ENCODE measurements around the gene SLC38A10. TPM values are rescaled to one million over a fixed set of nuclear protein-coding genes. Genes with fewer than 3 reads are reported as not detected.
A peak's percentile ranks its signal among the peaks of the same experiment; 100 is the strongest.

The SLC38A10 gene
- total and polyA plus RNA-seq, 3 experiments from 2014 or later = 49.0 to 71.1 (median 51.0) TPM

GRCh38 chr17:81242421-81243332 is 52.4 kb downstream of the SLC38A10 start:
- DNase-seq = no peak
- CTCF ChIA-PET = interaction anchor here (0.7 kb wide), 1 partner anchor 20 kb away, joined by 3 read pairs; the partner anchor contains the start of gene CEP131
- POLR2A ChIA-PET = interaction anchor here (0.6 kb wide), 1 partner anchor 437 kb away, joined by 4 read pairs; no protein-coding TSS in a partner anchor
- Histone ChIP-seq H3K4me3 (ENCODE audit: low read length) (no peak overlapping the region), H3K27me3 (ENCODE audit: insufficient read depth, low read length, poor library complexity, severe bottlenecking) (no peaks in the 10 kb centered on the region), H3K36me3 (ENCODE audit: insufficient read depth, low read length) (no peaks in the 10 kb centered on the region), H3K4me1 (ENCODE audit: insufficient read depth, low read length) (peaks cover 16% of the 10 kb centered on the region), H3K9me3 (ENCODE audit: low read length) (no peaks in the 10 kb centered on the region), H3K27ac (ENCODE audit: low read depth, low read length) (no peak overlapping the region)
- Mint-ChIP-seq H3K27me3 (peaks cover 0 to 2% of the 10 kb centered on the region in 2 donors), H3K4me1 (peaks cover 19 to 42% (median 25%) of the 10 kb centered on the region in 3 donors), H3K4me3 (peak overlapping the region in 4 of 7 donors; percentile 13 to 44 (median 28)), H3K9me3 (no peaks in the 10 kb centered on the region), H3K27ac (peak overlapping the region in 3 of 8 donors; percentile 27 to 79 (median 77)), H3K36me3 (peaks cover 0 to 14% (median 0%) of the 10 kb centered on the region in 3 donors)

- Histone ChIP-seq H3K4me3 (ENCODE audit: low read length) (no peak overlapping the region), H3K9me3 (ENCODE audit: low read length) (no peaks in the 10 kb centered on the region), H3K27ac (ENCODE audit: low read depth, low read length) (no peak overlapping the region), H3K4me1 (ENCODE audit: insufficient read depth, low read length) (peaks cover 25% of the 10 kb centered on the region), H3K27me3 (ENCODE audit: insufficient read depth, low read length, poor library complexity, severe bottlenecking) (no peaks in the 10 kb centered on the region), H3K36me3 (ENCODE audit: insufficient read depth, low read length) (no peaks in the 10 kb centered on the region)
- peaks cover 26 to 50% (median 33%) of the 10 kb centered on the region in 3 donors for H3K4me1 Mint-ChIP-seq
- peak overlapping the region in 3 of 8 donors; percentile 11 to 79 (median 77) for H3K27ac Mint-ChIP-seq
- DNase-seq = peak; percentile 43 to 70 (median 50)
- H3K4me3 Mint-ChIP-seq = peak overlapping the region in 2 of 7 donors; percentile 49 to 89
- H3K9me3 Mint-ChIP-seq = no peaks in the 10 kb centered on the region
- POLR2A ChIA-PET = no interaction called here
- CTCF ChIA-PET = no interaction called here
- peaks cover 0 to 14% (median 0%) of the 10 kb centered on the region in 3 donors for H3K36me3 Mint-ChIP-seq
- H3K27me3 Mint-ChIP-seq = peaks cover 0 to 2% of the 10 kb centered on the region in 2 donors
Measured at GRCh38 chr17:81241648-81242420, 53.3 kb downstream of the SLC38A10 start.

GRCh38 chr17:81241203-81241602 is 53.9 kb downstream of the SLC38A10 start:
- CTCF ChIA-PET = interaction anchor here (1.0 kb wide), 1 partner anchor 11 kb away, joined by 3 read pairs; no protein-coding TSS in a partner anchor
- no peak overlapping the region for H3K4me3 ChIP-seq (ENCODE audit: low read length)
- Mint-ChIP-seq H3K27me3 (peaks cover 0 to 2% of the 10 kb centered on the region in 2 donors), H3K9me3 (no peaks in the 10 kb centered on the region), H3K4me3 (peak overlapping the region in 6 of 7 donors; percentile 63 to 95 (median 90)), H3K4me1 (peaks cover 26 to 52% (median 34%) of the 10 kb centered on the region in 3 donors), H3K36me3 (peaks cover 0 to 14% (median 0%) of the 10 kb centered on the region in 3 donors), H3K27ac (peak overlapping the region in 3 of 8 donors; percentile 75 to 89 (median 77))
- no peaks in the 10 kb centered on the region for H3K9me3 ChIP-seq (ENCODE audit: low read length)
- no peak overlapping the region for H3K27ac ChIP-seq (ENCODE audit: low read depth, low read length)
- POLR2A ChIA-PET = no interaction called here
- H3K27me3 ChIP-seq (ENCODE audit: insufficient read depth, low read length, poor library complexity, severe bottlenecking) = no peaks in the 10 kb centered on the region
- H3K4me1 ChIP-seq (ENCODE audit: insufficient read depth, low read length) = peaks cover 28% of the 10 kb centered on the region
- DNase-seq = peak in 1 of 5 donors; percentile 15
- H3K36me3 ChIP-seq (ENCODE audit: insufficient read depth, low read length) = no peaks in the 10 kb centered on the region

- Histone ChIP-seq H3K27me3 (ENCODE audit: insufficient read depth, low read length, poor library complexity, severe bottlenecking) (no peaks in the 10 kb centered on the region), H3K27ac (ENCODE audit: low read depth, low read length) (no peak overlapping the region), H3K4me1 (ENCODE audit: insufficient read depth, low read length) (peaks cover 28% of the 10 kb centered on the region), H3K9me3 (ENCODE audit: low read length) (no peaks in the 10 kb centered on the region), H3K4me3 (ENCODE audit: low read length) (no peak overlapping the region), H3K36me3 (ENCODE audit: insufficient read depth, low read length) (no peaks in the 10 kb centered on the region)
- peaks cover 0 to 14% (median 0%) of the 10 kb centered on the region in 3 donors for H3K36me3 Mint-ChIP-seq
- H3K27ac Mint-ChIP-seq = peak overlapping the region in 5 of 8 donors; percentile 60 to 89 (median 75)
- peaks cover 26 to 56% (median 35%) of the 10 kb centered on the region in 3 donors for H3K4me1 Mint-ChIP-seq
- DNase-seq = no peak
- H3K9me3 Mint-ChIP-seq = no peaks in the 10 kb centered on the region
- H3K27me3 Mint-ChIP-seq = peaks cover 0 to 2% of the 10 kb centered on the region in 2 donors
- peak overlapping the region; percentile 30 to 95 (median 89) for H3K4me3 Mint-ChIP-seq
- POLR2A ChIA-PET = no interaction called here
- CTCF ChIA-PET = interaction anchor here (1.0 kb wide), 1 partner anchor 11 kb away, joined by 3 read pairs; no protein-coding TSS in a partner anchor
Measured at GRCh38 chr17:81240761-81241160, 54.3 kb downstream of the SLC38A10 start.

GRCh38 chr17:81239714-81240555 is 55.2 kb downstream of the SLC38A10 start:
- Mint-ChIP-seq H3K27ac (peak overlapping the region; percentile 29 to 96 (median 85)), H3K9me3 (no peaks in the 10 kb centered on the region), H3K4me3 (peak overlapping the region; percentile 88 to 95 (median 90)), H3K4me1 (peaks cover 31 to 60% (median 39%) of the 10 kb centered on the region in 3 donors), H3K27me3 (peaks cover 0 to 2% of the 10 kb centered on the region in 2 donors), H3K36me3 (peaks cover 0 to 18% (median 0%) of the 10 kb centered on the region in 3 donors)
- peak overlapping the region; percentile 74 for H3K4me3 ChIP-seq (ENCODE audit: low read length)
- H3K27ac ChIP-seq (ENCODE audit: low read depth, low read length) = peak overlapping the region; percentile 54
- CTCF ChIA-PET = interaction anchor here (0.9 to 1.1 kb wide), 3 partner anchors 10 to 361 kb away, joined by 3 read pairs; no protein-coding TSS in a partner anchor
- no peaks in the 10 kb centered on the region for H3K9me3 ChIP-seq (ENCODE audit: low read length)
- H3K4me1 ChIP-seq (ENCODE audit: insufficient read depth, low read length) = peaks cover 28% of the 10 kb centered on the region
- DNase-seq = peak in 4 of 5 donors; percentile 17 to 65 (median 28)
- H3K36me3 ChIP-seq (ENCODE audit: insufficient read depth, low read length) = no peaks in the 10 kb centered on the region
- H3K27me3 ChIP-seq (ENCODE audit: insufficient read depth, low read length, poor library complexity, severe bottlenecking) = no peaks in the 10 kb centered on the region
- POLR2A ChIA-PET = interaction anchor here (1.0 to 2.2 kb wide), 3 partner anchors 15 to 273 kb away, joined by 6 to 44 read pairs (median 9); partner anchors contain the start of genes ACTG1, CEP131 and SLC38A10

DNA sequence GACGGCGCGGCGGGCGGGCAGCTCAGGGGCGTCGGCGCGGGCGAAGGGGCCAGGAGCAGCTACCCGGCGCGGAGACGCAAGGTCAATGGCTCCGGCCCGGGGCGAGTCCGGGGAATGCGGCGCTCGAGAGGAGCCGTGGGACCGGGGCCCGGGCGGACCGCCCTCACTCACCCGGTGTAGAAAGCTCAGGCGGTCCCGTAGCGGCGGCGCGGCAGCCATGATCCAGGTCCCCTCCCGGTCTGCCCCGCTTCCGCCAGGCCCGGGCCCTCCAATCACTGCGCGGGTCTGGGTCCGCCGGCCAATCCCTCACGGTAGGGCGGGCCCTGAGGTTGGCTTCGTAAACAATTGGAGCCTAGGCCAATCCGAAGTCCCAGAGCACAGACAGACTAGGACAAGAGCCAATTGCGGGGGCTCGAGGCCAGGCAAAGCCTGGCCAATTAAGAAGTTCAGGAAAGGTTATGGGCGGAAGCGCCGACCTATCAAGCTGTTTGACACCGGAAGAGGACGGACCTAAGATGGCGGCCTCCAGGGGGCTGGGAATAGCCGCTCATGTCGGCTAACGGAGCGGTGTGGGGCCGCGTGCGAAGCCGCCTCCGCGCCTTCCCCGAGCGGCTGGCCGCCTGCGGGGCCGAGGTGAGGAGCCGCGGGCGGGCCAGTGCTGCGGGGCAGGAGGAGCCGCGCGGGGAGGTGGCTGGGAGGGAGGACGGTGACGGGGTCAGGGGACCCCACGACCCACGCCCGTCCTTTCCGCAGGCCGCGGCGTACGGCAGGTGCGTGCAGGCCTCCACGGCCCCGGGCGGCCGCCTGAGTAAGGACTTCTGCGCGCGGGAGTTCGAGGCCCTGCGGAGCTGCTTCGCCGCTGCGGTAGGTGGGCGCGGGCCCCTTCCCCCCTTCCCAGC is 56.0 kb downstream of the SLC38A10 start, which contains the start of the genes NDUFAF8 and TEPSIN:
NDUFAF8 (plus strand) TSS at position 504 of the 899 bp plus-strand sequence; CDS start at position 550, 46 bp downstream.
TEPSIN (minus strand) TSS at position 241 of the 899 bp plus-strand sequence; CDS start at position 219, 22 bp downstream.
- peak; percentile 93 to 98 (median 96) for DNase-seq
- Mint-ChIP-seq H3K36me3 (peaks cover 0 to 23% (median 2%) of the 10 kb centered on the region in 3 donors), H3K4me1 (peaks cover 36 to 61% (median 43%) of the 10 kb centered on the region in 3 donors), H3K4me3 (peak within 1 kb of the TSS; percentile 90 to 99 (median 94)), H3K27me3 (peaks cover 0 to 2% of the 10 kb centered on the region in 2 donors), H3K9me3 (no peaks in the 10 kb centered on the region), H3K27ac (peak within 1 kb of the TSS; percentile 77 to 98 (median 92))
- Histone ChIP-seq H3K9me3 (ENCODE audit: low read length) (no peaks in the 10 kb centered on the region), H3K4me1 (ENCODE audit: insufficient read depth, low read length) (peaks cover 28% of the 10 kb centered on the region), H3K27ac (ENCODE audit: low read depth, low read length) (peak within 1 kb of the TSS; percentile 61), H3K36me3 (ENCODE audit: insufficient read depth, low read length) (no peaks in the 10 kb centered on the region), H3K4me3 (ENCODE audit: low read length) (peak within 1 kb of the TSS; percentile 86), H3K27me3 (ENCODE audit: insufficient read depth, low read length, poor library complexity, severe bottlenecking) (no peaks in the 10 kb centered on the region)
- POLR2A ChIA-PET = interaction anchor here (0.6 to 2.2 kb wide), 7 partner anchors 9 to 784 kb away, joined by 3 to 44 read pairs (median 4); partner anchors contain the start of genes ACTG1, CEP131 and SLC38A10
- CTCF ChIA-PET = interaction anchor here (0.9 to 1.1 kb wide), 2 partner anchors 315 to 362 kb away, joined by 3 read pairs; no protein-coding TSS in a partner anchor
